ENCODE data around the gene NRP1. TPM values are rescaled to one million over a fixed set of nuclear protein-coding genes. Genes with fewer than 3 reads are reported as not detected.
A peak's percentile ranks its signal among the peaks of the same experiment; 100 is the strongest.

The NRP1 gene
- polyA plus RNA-seq, 1 of the 3 experiments (the other 2 are of a cell fraction), result 129 TPM

DNA sequence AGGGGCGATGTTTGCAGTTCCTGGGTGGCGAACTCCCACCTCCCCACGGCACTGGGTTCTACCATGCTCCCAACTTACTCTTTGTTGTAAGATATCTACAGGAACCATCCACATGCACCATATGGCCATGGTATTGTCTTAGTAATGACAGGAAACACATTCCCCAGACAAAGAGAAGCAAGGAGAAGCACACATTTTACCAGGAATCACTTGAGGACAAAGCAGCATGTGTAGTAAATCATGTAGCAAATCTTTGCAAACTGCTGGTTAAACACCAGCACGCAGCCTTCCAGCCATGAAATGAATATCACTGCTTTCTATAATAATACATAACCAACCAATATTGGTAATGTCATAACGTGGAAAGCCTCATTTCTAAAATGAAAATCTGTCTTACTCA, 101.2 kb downstream of the NRP1 start:
- Histone ChIP-seq H3K4me1 (ENCODE audit: control insufficient read depth in 1 of 2, insufficient read depth in 2 of 2, low read depth in 1 of 2, low read length in 1 of 2) (peaks cover 9 to 44% of the 10 kb centered on the region in 2 experiments), H4K20me1 (ENCODE audit: insufficient read depth) (no peaks in the 10 kb centered on the region), H3K4me3 (ENCODE audit: low read depth in 2 of 2, low read length in 1 of 2) (no peak overlapping the region), H3K4me2 (no peak overlapping the region), H3K27me3 (ENCODE audit: insufficient read depth) (no peaks in the 10 kb centered on the region), H3K27ac (ENCODE audit: low read depth in 2 of 2, low read length in 1 of 2) (peak overlapping the region in 1 of 2 experiments; percentile 27; a peak in 1 of 4 replicates), H3K36me3 (replicated peaks in 1 of 2; ENCODE audit: control insufficient read depth in 1 of 2, insufficient read depth in 2 of 2, low read length in 1 of 2) (peaks cover 0 to 50% of the 10 kb centered on the region in 2 experiments), H3K79me2 (ENCODE audit: insufficient read depth) (peaks cover 66% of the 10 kb centered on the region), H3F3A (replicated peaks; ENCODE audit: insufficient read depth) (peaks cover 16% of the 10 kb centered on the region), H3K9me2 (no peaks in the 10 kb centered on the region), H2AFZ (ENCODE audit: low read depth) (no peak overlapping the region), H3K9me3 (no peaks in the 10 kb centered on the region), H3K9ac (no peak overlapping the region)
- ChIA-PET POLR2A (no interaction called here), CTCF (no interaction called here)
- no peak for TF ChIP-seq EZH2phosphoT487 (IDR thresholded peaks at IDR 0.05; ENCODE audit: borderline replicate concordance, low read depth)
- no peak for DNase-seq
- 94% methylated on average over 5 of the region's 5 CpGs for WGBS (ENCODE audit: low lambda C conversion rate)

DNA sequence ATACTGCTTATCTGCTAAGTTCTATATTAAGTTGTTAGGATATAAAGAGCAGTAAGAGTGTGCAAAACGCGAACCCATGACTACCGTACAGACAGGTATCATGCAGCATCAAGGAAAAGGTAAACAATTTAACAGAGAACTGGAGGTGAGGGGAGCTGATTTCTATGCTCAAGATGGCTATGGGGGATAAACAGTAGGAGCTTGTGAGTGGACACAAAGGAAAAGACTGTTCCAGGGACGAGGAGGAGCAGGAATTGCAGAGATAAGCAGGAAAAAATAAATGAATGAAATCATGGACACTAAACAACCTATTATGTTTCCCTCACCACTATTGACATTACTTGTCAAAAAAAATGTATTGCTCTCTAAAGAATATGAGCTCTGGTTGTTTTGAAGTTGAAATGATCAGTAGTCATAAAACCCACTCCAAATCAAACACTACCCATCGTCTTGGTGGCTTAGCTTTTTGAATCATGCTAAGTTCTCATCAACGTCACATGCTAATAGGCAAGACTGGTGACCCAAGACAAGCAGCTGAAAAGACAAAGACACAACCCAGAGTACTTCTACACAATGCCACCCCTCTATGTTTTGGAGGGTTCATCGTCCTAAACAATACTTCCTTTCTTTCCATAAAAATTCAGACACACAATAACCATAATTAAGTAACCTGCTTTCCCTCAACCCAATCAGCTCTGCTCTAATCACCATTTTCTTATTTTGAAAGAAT, 102.7 kb downstream of the NRP1 start:
- no peak overlapping the region for H3K4me2 ChIP-seq
- H3F3A ChIP-seq (replicated peaks; ENCODE audit: insufficient read depth), result peaks cover 15% of the 10 kb centered on the region
- CTCF ChIA-PET, result no interaction called here
- TF ChIP-seq RFX5 (IDR thresholded peaks at IDR 0.05; ENCODE audit: low read length) (no peak), RCOR1 (IDR thresholded peaks at IDR 0.05; ENCODE audit: low read length) (no peak), GABPA (IDR thresholded peaks at IDR 0.05; ENCODE audit: low read depth) (no peak), SIN3A (IDR thresholded peaks at IDR 0.05; ENCODE audit: borderline replicate concordance, low read depth, low read length) (no peak), EZH2phosphoT487 (IDR thresholded peaks at IDR 0.05; ENCODE audit: borderline replicate concordance, low read depth) (no peak), TEAD4 (IDR thresholded peaks at IDR 0.05; ENCODE audit: borderline replicate concordance, insufficient read depth) (no peak), NFIC (IDR thresholded peaks at IDR 0.05; ENCODE audit: borderline replicate concordance) (no peak), MEF2A (IDR thresholded peaks at IDR 0.05; ENCODE audit: borderline replicate concordance, low read depth) (no peak)
- TF ChIP-seq, protein P1, sequence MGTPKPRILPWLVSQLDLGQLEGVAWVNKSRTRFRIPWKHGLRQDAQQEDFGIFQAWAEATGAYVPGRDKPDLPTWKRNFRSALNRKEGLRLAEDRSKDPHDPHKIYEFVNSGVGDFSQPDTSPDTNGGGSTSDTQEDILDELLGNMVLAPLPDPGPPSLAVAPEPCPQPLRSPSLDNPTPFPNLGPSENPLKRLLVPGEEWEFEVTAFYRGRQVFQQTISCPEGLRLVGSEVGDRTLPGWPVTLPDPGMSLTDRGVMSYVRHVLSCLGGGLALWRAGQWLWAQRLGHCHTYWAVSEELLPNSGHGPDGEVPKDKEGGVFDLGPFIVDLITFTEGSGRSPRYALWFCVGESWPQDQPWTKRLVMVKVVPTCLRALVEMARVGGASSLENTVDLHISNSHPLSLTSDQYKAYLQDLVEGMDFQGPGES (IDR thresholded peaks at IDR 0.05; ENCODE audit: low read depth, low read length), result no peak
- TF ChIP-seq, protein P2, sequence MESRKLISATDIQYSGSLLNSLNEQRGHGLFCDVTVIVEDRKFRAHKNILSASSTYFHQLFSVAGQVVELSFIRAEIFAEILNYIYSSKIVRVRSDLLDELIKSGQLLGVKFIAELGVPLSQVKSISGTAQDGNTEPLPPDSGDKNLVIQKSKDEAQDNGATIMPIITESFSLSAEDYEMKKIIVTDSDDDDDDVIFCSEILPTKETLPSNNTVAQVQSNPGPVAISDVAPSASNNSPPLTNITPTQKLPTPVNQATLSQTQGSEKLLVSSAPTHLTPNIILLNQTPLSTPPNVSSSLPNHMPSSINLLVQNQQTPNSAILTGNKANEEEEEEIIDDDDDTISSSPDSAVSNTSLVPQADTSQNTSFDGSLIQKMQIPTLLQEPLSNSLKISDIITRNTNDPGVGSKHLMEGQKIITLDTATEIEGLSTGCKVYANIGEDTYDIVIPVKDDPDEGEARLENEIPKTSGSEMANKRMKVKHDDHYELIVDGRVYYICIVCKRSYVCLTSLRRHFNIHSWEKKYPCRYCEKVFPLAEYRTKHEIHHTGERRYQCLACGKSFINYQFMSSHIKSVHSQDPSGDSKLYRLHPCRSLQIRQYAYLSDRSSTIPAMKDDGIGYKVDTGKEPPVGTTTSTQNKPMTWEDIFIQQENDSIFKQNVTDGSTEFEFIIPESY (IDR thresholded peaks at IDR 0.05; ENCODE audit: borderline replicate concordance, low read depth), result no peak
- TF ChIP-seq, protein P3, sequence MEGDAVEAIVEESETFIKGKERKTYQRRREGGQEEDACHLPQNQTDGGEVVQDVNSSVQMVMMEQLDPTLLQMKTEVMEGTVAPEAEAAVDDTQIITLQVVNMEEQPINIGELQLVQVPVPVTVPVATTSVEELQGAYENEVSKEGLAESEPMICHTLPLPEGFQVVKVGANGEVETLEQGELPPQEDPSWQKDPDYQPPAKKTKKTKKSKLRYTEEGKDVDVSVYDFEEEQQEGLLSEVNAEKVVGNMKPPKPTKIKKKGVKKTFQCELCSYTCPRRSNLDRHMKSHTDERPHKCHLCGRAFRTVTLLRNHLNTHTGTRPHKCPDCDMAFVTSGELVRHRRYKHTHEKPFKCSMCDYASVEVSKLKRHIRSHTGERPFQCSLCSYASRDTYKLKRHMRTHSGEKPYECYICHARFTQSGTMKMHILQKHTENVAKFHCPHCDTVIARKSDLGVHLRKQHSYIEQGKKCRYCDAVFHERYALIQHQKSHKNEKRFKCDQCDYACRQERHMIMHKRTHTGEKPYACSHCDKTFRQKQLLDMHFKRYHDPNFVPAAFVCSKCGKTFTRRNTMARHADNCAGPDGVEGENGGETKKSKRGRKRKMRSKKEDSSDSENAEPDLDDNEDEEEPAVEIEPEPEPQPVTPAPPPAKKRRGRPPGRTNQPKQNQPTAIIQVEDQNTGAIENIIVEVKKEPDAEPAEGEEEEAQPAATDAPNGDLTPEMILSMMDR (IDR thresholded peaks at IDR 0.05), result no peak
- TF ChIP-seq, protein P4, sequence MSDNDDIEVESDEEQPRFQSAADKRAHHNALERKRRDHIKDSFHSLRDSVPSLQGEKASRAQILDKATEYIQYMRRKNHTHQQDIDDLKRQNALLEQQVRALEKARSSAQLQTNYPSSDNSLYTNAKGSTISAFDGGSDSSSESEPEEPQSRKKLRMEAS (IDR thresholded peaks at IDR 0.05; ENCODE audit: low read depth), result no peak
- peaks cover 0 to 54% of the 10 kb centered on the region in 2 experiments for H3K36me3 ChIP-seq (replicated peaks in 1 of 2; ENCODE audit: control insufficient read depth in 1 of 2, insufficient read depth in 2 of 2, low read length in 1 of 2)
- no peak overlapping the region for H3K9ac ChIP-seq
- H3K27me3 ChIP-seq (ENCODE audit: insufficient read depth), result no peaks in the 10 kb centered on the region
- POLR2A ChIA-PET, result no interaction called here
- DNase-seq, result no peak
- H3K4me3 ChIP-seq (ENCODE audit: low read depth in 2 of 2, low read length in 1 of 2), result no peak overlapping the region
- no peak overlapping the region; a peak in 1 of 4 replicates for H3K27ac ChIP-seq (ENCODE audit: low read depth in 2 of 2, low read length in 1 of 2)
- H3K9me2 ChIP-seq, result no peaks in the 10 kb centered on the region
- peaks cover 72% of the 10 kb centered on the region for H3K79me2 ChIP-seq (ENCODE audit: insufficient read depth)
- no peaks in the 10 kb centered on the region for H3K9me3 ChIP-seq
- H4K20me1 ChIP-seq (ENCODE audit: insufficient read depth), result no peaks in the 10 kb centered on the region
- peaks cover 9 to 34% of the 10 kb centered on the region in 2 experiments; a peak in 3 of 4 replicates for H3K4me1 ChIP-seq (ENCODE audit: control insufficient read depth in 1 of 2, insufficient read depth in 2 of 2, low read depth in 1 of 2, low read length in 1 of 2)
- no peak overlapping the region for H2AFZ ChIP-seq (ENCODE audit: low read depth)
- 93% methylated on average over 7 of the region's 7 CpGs for WGBS (ENCODE audit: low lambda C conversion rate)

Measured in SK-N-SH (cell line).